HG03175 (cell line): Measurements from ENCODE around the gene ADAMTS20.

Experiments used
- ATAC-seq: cut with Tn5 transposase; IDR thresholded peaks from one replicate; pipeline ENCODE4 v1.9.1; 2021; ENCODE audit warnings: mild to moderate bottlenecking, moderate library complexity; ENCODE audit not compliant: unreplicated experiment

ADAMTS20 gene

DNA sequence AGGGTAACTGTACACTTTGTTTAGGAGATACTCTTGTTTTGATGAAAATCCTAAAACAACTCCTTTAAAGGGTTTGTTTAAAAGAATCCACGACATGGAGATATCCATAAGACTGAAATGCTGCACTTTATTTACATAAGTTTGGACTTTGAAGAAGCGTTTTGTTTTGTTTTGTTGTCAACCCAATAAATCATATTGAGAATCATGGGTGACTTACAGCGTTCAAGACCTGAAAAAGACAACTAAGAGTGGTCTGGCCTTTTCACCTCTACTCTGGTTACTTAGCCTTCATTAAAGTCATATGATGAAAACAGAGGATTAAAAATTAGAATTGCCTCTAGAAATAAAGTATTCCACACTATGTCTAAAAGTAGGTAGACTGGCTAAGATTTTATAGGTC, 234.8 kb downstream of the ADAMTS20 start:
- no peak for ATAC-seq

DNA sequence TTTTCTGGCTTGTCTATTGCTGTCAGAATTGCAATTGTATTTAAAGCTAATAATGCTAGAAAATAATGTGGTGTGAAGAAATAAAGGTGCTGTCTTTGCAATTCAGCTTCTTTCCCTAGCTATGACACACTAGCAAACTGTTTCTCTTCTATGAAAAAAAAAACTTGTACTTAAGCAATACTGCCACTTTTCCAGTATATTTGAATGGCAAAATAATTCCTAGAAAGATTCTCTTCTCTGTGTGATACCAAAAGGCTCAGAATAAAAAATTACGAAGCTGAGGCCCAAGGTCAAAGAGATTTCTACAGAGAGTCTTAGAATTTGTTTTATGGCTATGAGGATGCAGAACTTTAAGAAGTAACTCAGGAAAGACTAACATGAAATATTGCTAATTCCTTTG, 235.5 kb downstream of the ADAMTS20 start:
- ATAC-seq: no peak

DNA sequence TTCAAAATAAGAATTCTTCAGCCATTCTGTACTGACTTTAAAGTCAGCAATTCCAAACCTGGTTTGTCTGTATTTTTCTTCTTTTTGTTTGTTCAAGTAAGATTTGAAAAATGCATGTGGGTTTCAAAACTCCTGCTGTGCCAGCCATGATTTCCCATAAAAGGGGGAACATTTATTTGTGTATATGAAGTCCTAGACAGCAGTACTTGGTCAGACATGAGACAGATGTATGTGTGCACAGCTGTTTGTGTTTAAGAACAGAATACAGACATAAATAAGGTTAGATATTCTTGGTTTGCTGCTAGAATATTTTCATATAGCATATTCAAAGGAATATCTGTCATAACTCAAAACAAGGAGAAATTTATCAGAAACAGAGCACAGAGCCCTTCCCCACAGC, 236.0 kb downstream of the ADAMTS20 start:
- no peak for ATAC-seq

DNA sequence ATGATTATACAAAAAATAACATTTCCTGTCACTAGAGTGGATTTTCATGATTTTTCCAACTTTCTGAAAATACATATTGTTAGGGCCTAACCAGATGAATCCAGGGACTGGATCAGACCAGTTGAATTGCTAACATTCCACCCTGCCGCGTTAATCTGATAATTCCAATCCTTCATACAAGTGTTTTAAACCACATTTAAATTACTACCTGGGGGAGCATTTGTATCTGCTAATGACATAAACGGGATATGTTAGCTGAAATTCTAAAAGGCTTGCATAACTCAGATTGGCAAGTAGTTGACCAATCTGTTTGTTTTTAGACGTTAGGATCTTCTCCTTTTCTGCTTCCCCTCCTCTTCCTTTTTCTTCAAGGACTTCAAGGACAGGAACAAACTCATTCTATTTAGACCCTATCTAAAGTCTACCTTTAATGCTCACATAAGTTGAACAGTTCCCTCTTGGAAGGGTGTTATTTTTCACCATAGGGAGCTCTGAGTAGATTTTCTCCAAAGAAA, 239.0 kb downstream of the ADAMTS20 start:
- no peak for ATAC-seq

DNA sequence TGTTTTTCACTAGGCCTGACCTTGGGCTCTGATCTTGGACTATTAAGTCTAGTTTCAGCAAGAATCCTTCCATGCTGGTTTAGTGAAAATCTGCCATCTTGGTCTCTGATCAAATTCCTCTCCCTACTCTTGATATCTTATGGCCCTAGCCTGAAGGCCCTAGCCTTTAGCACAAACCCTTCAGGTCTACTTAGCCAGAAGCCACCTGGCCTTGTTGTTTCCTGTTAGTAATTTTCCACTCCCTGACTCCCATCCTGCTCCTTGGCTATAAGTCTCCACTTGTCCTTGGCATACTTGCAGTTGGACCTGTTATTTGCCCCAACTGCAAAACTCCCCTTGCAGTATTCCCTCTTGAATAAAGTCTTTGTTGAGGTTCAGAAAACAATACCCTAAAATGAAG, 241.4 kb downstream of the ADAMTS20 start:
- ATAC-seq: no peak

DNA sequence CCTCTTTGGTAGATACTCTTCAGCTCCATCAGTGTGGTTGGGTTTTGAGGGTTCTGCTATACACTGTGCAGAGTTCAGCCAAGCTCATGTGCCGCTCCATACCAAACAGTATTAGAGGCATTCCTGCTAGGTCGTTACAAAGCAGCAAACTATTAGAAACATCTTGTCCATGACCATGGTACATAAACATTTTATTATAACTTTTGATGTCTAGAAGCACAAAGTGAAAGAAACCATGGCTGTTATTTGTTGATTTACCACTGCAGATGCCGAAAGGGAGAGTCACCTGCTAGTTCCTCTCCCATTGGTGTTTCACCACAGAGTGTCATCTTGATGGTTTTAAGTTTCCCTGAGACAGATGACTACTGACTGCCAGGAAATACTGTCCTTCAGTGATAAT, 242.0 kb downstream of the ADAMTS20 start:
- no peak for ATAC-seq

DNA sequence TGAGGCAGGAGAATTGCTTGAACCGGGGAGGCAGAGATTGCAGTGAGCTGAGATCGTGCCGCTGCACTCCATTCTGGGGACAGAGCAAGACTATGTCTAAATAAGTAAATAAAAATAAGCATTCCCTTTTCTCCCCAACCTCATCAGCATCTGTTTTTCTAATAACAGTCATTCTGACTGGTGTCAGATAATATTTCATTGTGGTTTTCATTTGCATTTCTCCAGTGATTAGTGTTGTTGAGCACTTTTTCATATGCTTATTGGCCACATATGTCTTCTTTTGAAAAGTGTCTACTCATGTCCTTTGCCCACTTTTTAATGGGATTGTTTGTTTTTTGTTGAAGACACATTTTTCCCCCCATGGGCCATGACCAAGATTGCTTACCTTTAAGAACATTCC, 243.2 kb downstream of the ADAMTS20 start:
- ATAC-seq: no peak

DNA sequence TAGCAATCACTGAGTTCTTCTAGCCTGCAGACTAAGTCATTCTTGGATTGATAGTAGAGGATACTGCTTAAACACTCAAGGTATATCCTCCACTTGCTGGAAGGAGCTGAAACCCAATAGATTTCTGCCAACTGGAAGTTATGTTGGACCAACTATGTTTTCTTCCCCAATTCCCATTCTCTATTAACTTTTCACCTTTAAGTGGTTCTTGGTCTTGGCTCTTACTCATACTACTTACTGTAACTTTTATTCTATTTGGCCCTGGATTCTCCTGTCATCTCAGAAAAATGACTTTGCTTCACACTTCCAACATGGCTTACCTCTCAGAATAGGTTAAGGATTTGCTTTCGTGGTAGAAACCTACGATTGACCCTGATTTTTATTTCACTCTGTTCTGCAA, 244.9 kb downstream of the ADAMTS20 start:
- no peak for ATAC-seq

DNA sequence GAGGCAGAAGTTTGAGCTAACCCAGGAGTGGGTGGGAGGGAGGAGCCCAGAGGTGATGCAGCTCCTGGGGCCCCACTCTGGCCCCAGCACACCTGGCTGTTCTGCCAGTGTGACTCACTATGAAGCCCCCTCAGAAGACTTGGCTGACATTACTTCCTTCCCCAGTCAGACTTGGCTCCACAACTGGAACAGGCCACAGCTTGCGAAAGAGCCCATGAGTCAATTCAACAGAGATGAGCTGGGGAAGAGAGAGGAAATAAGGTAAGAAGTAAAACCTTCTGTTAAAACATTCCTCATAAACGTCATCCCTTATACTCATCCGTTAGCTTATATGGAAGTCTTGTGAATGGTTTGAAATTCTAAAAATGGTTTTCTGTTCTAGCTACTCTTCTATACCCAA, 245.9 kb downstream of the ADAMTS20 start:
- no peak for ATAC-seq

DNA sequence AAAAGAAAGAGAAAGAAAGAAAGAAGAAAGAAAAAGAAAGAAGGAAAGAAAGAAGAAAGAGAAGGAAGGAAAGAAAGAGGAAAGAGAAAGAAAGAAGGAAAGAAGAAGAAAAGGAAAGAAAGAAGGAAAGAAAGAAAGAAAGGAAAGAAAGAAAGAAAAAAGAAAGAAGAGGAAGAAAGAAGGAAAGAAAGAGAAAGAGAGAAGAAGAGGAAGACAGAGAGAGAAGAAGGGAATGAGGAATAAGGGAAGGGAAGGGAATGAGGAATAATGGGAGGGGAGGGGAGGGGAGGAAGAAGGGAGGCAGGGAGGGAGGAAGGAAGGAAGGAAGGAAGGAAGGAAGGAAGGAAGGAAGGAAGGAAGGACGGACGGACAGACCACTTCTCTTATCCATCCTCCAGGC, 246.9 kb downstream of the ADAMTS20 start:
- no peak for ATAC-seq
